Measurements from ENCODE around the gene EBF3. TPM values are rescaled to one million over a fixed set of nuclear protein-coding genes. Genes with fewer than 3 reads are reported as not detected.
A peak's percentile ranks its signal among the peaks of the same experiment; 100 is the strongest.

The EBF3 gene
- total RNA-seq, 4 donors from 2014 or later, result 0.42 to 2.9 (median 1.3) TPM

GRCh38 chr10:129966370-129966888 lies 2.4 kb upstream of the EBF3 start:
- no peak overlapping the region for H3K4me3 ChIP-seq
- intact Hi-C loops (cut with DNase I), result loop anchor here (10.0 kb wide), 1 partner anchor 932 kb away; no protein-coding TSS in a partner anchor
- TF ChIP-seq POLR2A (IDR thresholded peaks at IDR 0.05) (no peak), CTCF (IDR thresholded peaks at IDR 0.05) (no peak)
- DNase-seq, result no peak
- no peaks in the 10 kb centered on the region for H3K36me3 ChIP-seq
- H3K27ac ChIP-seq, result no peak overlapping the region
- 15 to 28% methylated on average over 13 to 15 of the region's 16 CpGs for WGBS, 2 donors
- H3K4me1 ChIP-seq, result peaks cover 9 to 89% (median 32%) of the 10 kb centered on the region in 3 donors
- peaks cover 36 to 100% (median 59%) of the 10 kb centered on the region in 4 donors for H3K27me3 ChIP-seq
- H3K9me3 ChIP-seq, result no peaks in the 10 kb centered on the region

DNA sequence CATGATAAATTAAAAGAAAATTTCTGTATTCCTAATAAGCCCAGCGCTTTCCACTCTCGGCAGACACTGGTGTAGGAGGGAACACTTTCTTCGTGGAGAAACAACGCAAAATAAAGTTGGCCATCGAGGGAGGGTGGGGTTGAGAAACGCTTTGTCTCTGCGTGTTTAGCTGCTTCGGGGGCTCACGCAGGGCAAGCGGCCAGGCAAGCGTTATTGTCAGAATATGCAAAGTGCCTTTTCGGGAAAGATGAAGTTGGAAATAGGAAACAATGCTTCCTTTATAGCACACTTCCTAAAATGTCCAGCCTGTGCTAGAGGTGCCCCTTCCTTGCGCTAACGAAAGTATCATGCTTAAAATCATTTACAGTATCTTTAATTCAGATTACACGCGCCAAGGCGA lies 1.9 kb upstream of the EBF3 start:
- Histone ChIP-seq H3K9me3 (no peaks in the 10 kb centered on the region), H3K4me1 (peaks cover 9 to 84% (median 29%) of the 10 kb centered on the region in 3 donors), H3K4me3 (no peak overlapping the region), H3K36me3 (no peaks in the 10 kb centered on the region), H3K27me3 (peaks cover 31 to 100% (median 63%) of the 10 kb centered on the region in 4 donors), H3K27ac (no peak overlapping the region)
- TF ChIP-seq POLR2A (IDR thresholded peaks at IDR 0.05) (no peak), CTCF (IDR thresholded peaks at IDR 0.05) (no peak)
- DNase-seq, result no peak
- intact Hi-C loops (cut with DNase I), result loop anchor here (10.0 kb wide), 1 partner anchor 931 kb away; no protein-coding TSS in a partner anchor
- WGBS, 2 donors, result 16 to 19% methylated on average over 17 of the region's 17 CpGs

GRCh38 chr10:129965425-129965808 lies 1.3 kb upstream of the EBF3 start:
- intact Hi-C loops (cut with DNase I), result loop anchor here (10.0 kb wide), 1 partner anchor 931 kb away; no protein-coding TSS in a partner anchor
- Histone ChIP-seq H3K9me3 (no peaks in the 10 kb centered on the region), H3K4me3 (peak overlapping the region; percentile 3 to 74 (median 46)), H3K27ac (peak overlapping the region in 3 of 4 donors; percentile 30 to 69 (median 68)), H3K4me1 (peaks cover 3 to 78% (median 25%) of the 10 kb centered on the region in 3 donors), H3K36me3 (no peaks in the 10 kb centered on the region), H3K27me3 (peaks cover 27 to 100% (median 64%) of the 10 kb centered on the region in 4 donors)
- TF ChIP-seq POLR2A (IDR thresholded peaks at IDR 0.05), result no peak
- no peak for TF ChIP-seq CTCF (IDR thresholded peaks at IDR 0.05)
- WGBS, 2 donors, result 15% methylated on average over 15 of the region's 15 CpGs
- no peak for DNase-seq

GRCh38 chr10:129964611-129965424 lies 744 bp upstream of the EBF3 start:
- intact Hi-C loops (cut with DNase I), result loop anchor here (10.0 kb wide), 1 partner anchor 930 kb away; no protein-coding TSS in a partner anchor
- peak overlapping the region; percentile 3 to 74 (median 46) for H3K4me3 ChIP-seq

More at GRCh38 chr10:129964611-129965424, 744 bp upstream of the EBF3 start:
- H3K27me3 ChIP-seq, result peaks cover 32 to 100% (median 64%) of the 10 kb centered on the region in 4 donors
- DNase-seq, result no peak
- WGBS, 2 donors, result 5 to 9% methylated on average over 18 to 19 of the region's 82 CpGs
- peak overlapping the region in 3 of 4 donors; percentile 30 to 69 (median 68) for H3K27ac ChIP-seq
- peaks cover 3 to 77% (median 27%) of the 10 kb centered on the region in 3 donors for H3K4me1 ChIP-seq
- H3K36me3 ChIP-seq, result no peaks in the 10 kb centered on the region
- no peaks in the 10 kb centered on the region for H3K9me3 ChIP-seq
- no peak for TF ChIP-seq POLR2A (IDR thresholded peaks at IDR 0.05)
- no peak for TF ChIP-seq CTCF (IDR thresholded peaks at IDR 0.05)
